ENCODE data around the gene KLF16.

GRCh38 chr19:1863328-1863637 lies at the start of gene KLF16:
- TF ChIP-seq, protein P1, sequence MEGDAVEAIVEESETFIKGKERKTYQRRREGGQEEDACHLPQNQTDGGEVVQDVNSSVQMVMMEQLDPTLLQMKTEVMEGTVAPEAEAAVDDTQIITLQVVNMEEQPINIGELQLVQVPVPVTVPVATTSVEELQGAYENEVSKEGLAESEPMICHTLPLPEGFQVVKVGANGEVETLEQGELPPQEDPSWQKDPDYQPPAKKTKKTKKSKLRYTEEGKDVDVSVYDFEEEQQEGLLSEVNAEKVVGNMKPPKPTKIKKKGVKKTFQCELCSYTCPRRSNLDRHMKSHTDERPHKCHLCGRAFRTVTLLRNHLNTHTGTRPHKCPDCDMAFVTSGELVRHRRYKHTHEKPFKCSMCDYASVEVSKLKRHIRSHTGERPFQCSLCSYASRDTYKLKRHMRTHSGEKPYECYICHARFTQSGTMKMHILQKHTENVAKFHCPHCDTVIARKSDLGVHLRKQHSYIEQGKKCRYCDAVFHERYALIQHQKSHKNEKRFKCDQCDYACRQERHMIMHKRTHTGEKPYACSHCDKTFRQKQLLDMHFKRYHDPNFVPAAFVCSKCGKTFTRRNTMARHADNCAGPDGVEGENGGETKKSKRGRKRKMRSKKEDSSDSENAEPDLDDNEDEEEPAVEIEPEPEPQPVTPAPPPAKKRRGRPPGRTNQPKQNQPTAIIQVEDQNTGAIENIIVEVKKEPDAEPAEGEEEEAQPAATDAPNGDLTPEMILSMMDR (conservative IDR thresholded peaks at IDR 0.05; ENCODE audit: low read depth in 2 of 2) = no peak
- no peak for TF ChIP-seq CREB1 (CRISPR knock-in tag; IDR thresholded peaks at IDR 0.05; ENCODE audit: low read depth)
- no peak for TF ChIP-seq POLR2AphosphoS5 (IDR thresholded peaks at IDR 0.05; ENCODE audit: low read depth)
- TF ChIP-seq, protein P2, sequence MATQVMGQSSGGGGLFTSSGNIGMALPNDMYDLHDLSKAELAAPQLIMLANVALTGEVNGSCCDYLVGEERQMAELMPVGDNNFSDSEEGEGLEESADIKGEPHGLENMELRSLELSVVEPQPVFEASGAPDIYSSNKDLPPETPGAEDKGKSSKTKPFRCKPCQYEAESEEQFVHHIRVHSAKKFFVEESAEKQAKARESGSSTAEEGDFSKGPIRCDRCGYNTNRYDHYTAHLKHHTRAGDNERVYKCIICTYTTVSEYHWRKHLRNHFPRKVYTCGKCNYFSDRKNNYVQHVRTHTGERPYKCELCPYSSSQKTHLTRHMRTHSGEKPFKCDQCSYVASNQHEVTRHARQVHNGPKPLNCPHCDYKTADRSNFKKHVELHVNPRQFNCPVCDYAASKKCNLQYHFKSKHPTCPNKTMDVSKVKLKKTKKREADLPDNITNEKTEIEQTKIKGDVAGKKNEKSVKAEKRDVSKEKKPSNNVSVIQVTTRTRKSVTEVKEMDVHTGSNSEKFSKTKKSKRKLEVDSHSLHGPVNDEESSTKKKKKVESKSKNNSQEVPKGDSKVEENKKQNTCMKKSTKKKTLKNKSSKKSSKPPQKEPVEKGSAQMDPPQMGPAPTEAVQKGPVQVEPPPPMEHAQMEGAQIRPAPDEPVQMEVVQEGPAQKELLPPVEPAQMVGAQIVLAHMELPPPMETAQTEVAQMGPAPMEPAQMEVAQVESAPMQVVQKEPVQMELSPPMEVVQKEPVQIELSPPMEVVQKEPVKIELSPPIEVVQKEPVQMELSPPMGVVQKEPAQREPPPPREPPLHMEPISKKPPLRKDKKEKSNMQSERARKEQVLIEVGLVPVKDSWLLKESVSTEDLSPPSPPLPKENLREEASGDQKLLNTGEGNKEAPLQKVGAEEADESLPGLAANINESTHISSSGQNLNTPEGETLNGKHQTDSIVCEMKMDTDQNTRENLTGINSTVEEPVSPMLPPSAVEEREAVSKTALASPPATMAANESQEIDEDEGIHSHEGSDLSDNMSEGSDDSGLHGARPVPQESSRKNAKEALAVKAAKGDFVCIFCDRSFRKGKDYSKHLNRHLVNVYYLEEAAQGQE (IDR thresholded peaks at IDR 0.05; ENCODE audit: unreplicated experiment) = no peak
- no peak for TF ChIP-seq ZNF114 (CRISPR knock-in tag; IDR thresholded peaks at IDR 0.05)
- no peak for TF ChIP-seq EZH2 (IDR thresholded peaks at IDR 0.05; ENCODE audit: low read depth, unreplicated experiment)
- no peak for TF ChIP-seq ETS1 (IDR thresholded peaks at IDR 0.05)
- TF ChIP-seq NANOG (IDR thresholded peaks at IDR 0.05; ENCODE audit: borderline replicate concordance) = no peak
- TF ChIP-seq, protein P3, sequence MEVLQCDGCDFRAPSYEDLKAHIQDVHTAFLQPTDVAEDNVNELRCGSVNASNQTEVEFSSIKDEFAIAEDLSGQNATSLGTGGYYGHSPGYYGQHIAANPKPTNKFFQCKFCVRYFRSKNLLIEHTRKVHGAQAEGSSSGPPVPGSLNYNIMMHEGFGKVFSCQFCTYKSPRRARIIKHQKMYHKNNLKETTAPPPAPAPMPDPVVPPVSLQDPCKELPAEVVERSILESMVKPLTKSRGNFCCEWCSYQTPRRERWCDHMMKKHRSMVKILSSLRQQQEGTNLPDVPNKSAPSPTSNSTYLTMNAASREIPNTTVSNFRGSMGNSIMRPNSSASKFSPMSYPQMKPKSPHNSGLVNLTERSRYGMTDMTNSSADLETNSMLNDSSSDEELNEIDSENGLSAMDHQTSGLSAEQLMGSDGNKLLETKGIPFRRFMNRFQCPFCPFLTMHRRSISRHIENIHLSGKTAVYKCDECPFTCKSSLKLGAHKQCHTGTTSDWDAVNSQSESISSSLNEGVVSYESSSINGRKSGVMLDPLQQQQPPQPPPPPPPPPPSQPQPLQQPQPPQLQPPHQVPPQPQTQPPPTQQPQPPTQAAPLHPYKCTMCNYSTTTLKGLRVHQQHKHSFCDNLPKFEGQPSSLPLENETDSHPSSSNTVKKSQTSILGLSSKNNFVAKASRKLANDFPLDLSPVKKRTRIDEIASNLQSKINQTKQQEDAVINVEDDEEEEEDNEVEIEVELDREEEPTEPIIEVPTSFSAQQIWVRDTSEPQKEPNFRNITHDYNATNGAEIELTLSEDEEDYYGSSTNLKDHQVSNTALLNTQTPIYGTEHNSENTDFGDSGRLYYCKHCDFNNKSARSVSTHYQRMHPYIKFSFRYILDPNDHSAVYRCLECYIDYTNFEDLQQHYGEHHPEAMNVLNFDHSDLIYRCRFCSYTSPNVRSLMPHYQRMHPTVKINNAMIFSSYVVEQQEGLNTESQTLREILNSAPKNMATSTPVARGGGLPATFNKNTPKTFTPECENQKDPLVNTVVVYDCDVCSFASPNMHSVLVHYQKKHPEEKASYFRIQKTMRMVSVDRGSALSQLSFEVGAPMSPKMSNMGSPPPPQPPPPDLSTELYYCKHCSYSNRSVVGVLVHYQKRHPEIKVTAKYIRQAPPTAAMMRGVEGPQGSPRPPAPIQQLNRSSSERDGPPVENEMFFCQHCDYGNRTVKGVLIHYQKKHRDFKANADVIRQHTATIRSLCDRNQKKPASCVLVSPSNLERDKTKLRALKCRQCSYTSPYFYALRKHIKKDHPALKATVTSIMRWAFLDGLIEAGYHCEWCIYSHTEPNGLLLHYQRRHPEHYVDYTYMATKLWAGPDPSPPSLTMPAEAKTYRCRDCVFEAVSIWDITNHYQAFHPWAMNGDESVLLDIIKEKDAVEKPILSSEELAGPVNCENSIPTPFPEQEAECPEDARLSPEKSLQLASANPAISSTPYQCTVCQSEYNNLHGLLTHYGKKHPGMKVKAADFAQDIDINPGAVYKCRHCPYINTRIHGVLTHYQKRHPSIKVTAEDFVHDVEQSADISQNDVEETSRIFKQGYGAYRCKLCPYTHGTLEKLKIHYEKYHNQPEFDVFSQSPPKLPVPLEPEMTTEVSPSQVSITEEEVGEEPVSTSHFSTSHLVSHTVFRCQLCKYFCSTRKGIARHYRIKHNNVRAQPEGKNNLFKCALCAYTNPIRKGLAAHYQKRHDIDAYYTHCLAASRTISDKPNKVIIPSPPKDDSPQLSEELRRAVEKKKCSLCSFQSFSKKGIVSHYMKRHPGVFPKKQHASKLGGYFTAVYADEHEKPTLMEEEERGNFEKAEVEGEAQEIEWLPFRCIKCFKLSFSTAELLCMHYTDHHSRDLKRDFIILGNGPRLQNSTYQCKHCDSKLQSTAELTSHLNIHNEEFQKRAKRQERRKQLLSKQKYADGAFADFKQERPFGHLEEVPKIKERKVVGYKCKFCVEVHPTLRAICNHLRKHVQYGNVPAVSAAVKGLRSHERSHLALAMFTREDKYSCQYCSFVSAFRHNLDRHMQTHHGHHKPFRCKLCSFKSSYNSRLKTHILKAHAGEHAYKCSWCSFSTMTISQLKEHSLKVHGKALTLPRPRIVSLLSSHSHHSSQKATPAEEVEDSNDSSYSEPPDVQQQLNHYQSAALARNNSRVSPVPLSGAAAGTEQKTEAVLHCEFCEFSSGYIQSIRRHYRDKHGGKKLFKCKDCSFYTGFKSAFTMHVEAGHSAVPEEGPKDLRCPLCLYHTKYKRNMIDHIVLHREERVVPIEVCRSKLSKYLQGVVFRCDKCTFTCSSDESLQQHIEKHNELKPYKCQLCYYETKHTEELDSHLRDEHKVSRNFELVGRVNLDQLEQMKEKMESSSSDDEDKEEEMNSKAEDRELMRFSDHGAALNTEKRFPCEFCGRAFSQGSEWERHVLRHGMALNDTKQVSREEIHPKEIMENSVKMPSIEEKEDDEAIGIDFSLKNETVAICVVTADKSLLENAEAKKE (CRISPR knock-in tag; IDR thresholded peaks at IDR 0.05) = no peak
- TF ChIP-seq EZH2phosphoT487 (IDR thresholded peaks at IDR 0.05; ENCODE audit: unreplicated experiment) = no peak

All from GM23338 (cell line).